G401.6 (cell line): ENCODE measurements around the gene IL1RAPL1.
"Not testable (repeated sequence)": the region's sequence is repeated elsewhere in the genome, so short reads cannot be mapped to it uniquely, and the experiment has no call there.

Source experiments
- FAIRE-seq: peaks from 2 replicates; lab custom pipeline; 2012; peaks lifted over from hg19 to GRCh38; lab: Jason Lieb, UNC

The IL1RAPL1 gene

GRCh38 chrX:28800671-28801070 is 213.4 kb downstream of the IL1RAPL1 start:
- FAIRE-seq = not testable (repeated sequence)

GRCh38 chrX:28802625-28803024 is 215.4 kb downstream of the IL1RAPL1 start:
- FAIRE-seq = no peak

- FAIRE-seq = no peak
These were observed 248.7 kb downstream of the IL1RAPL1 start for GRCh38 chrX:28835991-28836390.

GRCh38 chrX:28843817-28844216 is 256.6 kb downstream of the IL1RAPL1 start:
- FAIRE-seq = no peak

GRCh38 chrX:28847423-28847822 is 260.2 kb downstream of the IL1RAPL1 start:
- no peak for FAIRE-seq

- no peak for FAIRE-seq
These were observed 261.5 kb downstream of the IL1RAPL1 start for GRCh38 chrX:28848707-28849106.

- FAIRE-seq = no peak
These were observed 263.7 kb downstream of the IL1RAPL1 start for GRCh38 chrX:28850955-28851354.

GRCh38 chrX:28851871-28852270 is 264.6 kb downstream of the IL1RAPL1 start:
- no peak for FAIRE-seq

- no peak for FAIRE-seq
These were observed 267.4 kb downstream of the IL1RAPL1 start for GRCh38 chrX:28854637-28855036.

- FAIRE-seq = no peak
These were observed 289.2 kb downstream of the IL1RAPL1 start for GRCh38 chrX:28876408-28876807.

- FAIRE-seq = no peak
These were observed 289.7 kb downstream of the IL1RAPL1 start for GRCh38 chrX:28876901-28877300.

GRCh38 chrX:28880136-28880535 is 292.9 kb downstream of the IL1RAPL1 start:
- no peak for FAIRE-seq

GRCh38 chrX:28884823-28885222 is 297.6 kb downstream of the IL1RAPL1 start:
- FAIRE-seq = peak; percentile 13

- FAIRE-seq = no peak
These were observed 301.2 kb downstream of the IL1RAPL1 start for GRCh38 chrX:28888416-28888815.

- no peak for FAIRE-seq
These were observed 302.4 kb downstream of the IL1RAPL1 start for GRCh38 chrX:28889591-28890090.

- no peak for FAIRE-seq
These were observed 314.4 kb downstream of the IL1RAPL1 start for GRCh38 chrX:28901637-28902036.

GRCh38 chrX:28910487-28910886 is 323.2 kb downstream of the IL1RAPL1 start:
- FAIRE-seq = no peak

GRCh38 chrX:28920153-28920943 is 333.1 kb downstream of the IL1RAPL1 start:
- no peak for FAIRE-seq

- FAIRE-seq = no peak
These were observed 334.9 kb downstream of the IL1RAPL1 start for GRCh38 chrX:28922106-28922505.

GRCh38 chrX:28946846-28947245 is 359.6 kb downstream of the IL1RAPL1 start:
- no peak for FAIRE-seq

- no peak for FAIRE-seq
These were observed 372.8 kb downstream of the IL1RAPL1 start for GRCh38 chrX:28960063-28960462.

- FAIRE-seq = no peak
These were observed 379.1 kb downstream of the IL1RAPL1 start for GRCh38 chrX:28966331-28966730.

- no peak for FAIRE-seq
These were observed 381.9 kb downstream of the IL1RAPL1 start for GRCh38 chrX:28969126-28969525.

- FAIRE-seq = no peak
These were observed 392.6 kb downstream of the IL1RAPL1 start for GRCh38 chrX:28979877-28980276.
